Right lobe of liver (tissue), 4 donors: Measurements from ENCODE around the gene ALDH1L2.

ENCODE experiments used
- CTCF ChIP-seq, 4 donors: fragments of 200-600 bp in 3 of 4; fragments of 450-650 bp in 1 of 4; IDR thresholded peaks; one replicate each; pipeline versions ENCODE4 v1.5.1 to v1.8.0; 2016 to 2022; ENCODE audit warnings: antibody characterized with exemption in 4 of 4, mild to moderate bottlenecking in 2 of 4
- POLR2A ChIP-seq: fragments of 450-650 bp; IDR thresholded peaks from one replicate; pipeline ENCODE4 v1.6.1; 2017; ENCODE audit warnings: antibody characterized with exemption, mild to moderate bottlenecking
- donor health status: DM: no; HTN: no; CAD: no.
- donor health status: DM: no; HTN: no; CAD: no.
- donor health status: DM: no; HTN: yes; CAD: no.

GRCh38 chr12:105013892-105014291, 70.4 kb downstream of the ALDH1L2 start:
- TF ChIP-seq CTCF (IDR thresholded peaks at IDR 0.05) (no peak), POLR2A (no peak)
